ENCODE measurements around the gene G3BP1. TPM values are rescaled to one million over a fixed set of nuclear protein-coding genes. Genes with fewer than 3 reads are reported as not detected.
A peak's percentile ranks its signal among the peaks of the same experiment; 100 is the strongest.

The G3BP1 gene
- total and polyA plus RNA-seq, 9 of the 15 experiments (the other 6 are each of a cell fraction or from before 2014, with no cell fraction given): 54.7 to 264 (median 105) TPM

DNA sequence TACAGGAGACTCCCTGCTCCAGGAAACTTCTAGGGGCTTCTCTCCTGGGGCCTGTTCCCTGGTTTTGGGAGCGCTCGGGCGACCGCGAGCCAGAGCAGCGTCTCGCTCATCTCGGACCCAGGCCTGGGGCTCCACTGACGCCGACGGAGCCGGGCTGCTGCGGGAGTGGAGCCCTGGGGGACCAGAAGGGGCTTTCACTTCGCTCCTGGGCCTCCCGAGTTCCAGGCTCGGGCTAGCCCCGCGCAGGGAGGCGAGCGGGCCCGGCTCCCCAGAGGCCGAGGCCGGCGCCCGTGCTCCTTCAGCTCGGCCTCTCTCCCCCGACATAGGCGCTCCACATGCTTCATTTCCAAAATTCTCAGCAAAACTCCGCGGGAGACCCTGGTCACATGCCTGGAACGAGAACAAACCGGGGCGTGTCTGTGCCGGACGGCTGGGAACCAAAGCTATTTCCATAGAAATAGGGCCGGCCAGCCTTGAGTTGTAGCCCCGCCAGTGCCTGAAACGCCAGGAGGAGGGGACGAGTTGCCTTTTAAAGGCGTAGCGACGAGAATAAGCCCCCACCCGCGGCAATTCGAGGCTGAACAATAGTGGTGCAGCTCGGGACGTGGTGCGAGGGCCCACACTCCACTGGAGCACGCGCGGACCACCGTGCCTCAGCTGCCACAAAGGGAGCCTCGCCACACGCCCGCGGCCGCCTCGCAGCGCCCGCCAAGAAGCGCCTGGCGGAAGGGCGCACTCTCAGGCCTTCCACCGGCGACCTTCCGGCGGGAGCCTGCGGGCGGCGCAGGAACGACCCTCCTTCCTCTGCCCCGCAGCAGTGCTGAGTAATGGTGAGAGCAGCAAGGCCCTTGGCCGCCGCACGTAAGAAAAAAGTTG lies 1.1 kb upstream of the G3BP1 start (continued):
- TF ChIP-seq, protein P1, sequence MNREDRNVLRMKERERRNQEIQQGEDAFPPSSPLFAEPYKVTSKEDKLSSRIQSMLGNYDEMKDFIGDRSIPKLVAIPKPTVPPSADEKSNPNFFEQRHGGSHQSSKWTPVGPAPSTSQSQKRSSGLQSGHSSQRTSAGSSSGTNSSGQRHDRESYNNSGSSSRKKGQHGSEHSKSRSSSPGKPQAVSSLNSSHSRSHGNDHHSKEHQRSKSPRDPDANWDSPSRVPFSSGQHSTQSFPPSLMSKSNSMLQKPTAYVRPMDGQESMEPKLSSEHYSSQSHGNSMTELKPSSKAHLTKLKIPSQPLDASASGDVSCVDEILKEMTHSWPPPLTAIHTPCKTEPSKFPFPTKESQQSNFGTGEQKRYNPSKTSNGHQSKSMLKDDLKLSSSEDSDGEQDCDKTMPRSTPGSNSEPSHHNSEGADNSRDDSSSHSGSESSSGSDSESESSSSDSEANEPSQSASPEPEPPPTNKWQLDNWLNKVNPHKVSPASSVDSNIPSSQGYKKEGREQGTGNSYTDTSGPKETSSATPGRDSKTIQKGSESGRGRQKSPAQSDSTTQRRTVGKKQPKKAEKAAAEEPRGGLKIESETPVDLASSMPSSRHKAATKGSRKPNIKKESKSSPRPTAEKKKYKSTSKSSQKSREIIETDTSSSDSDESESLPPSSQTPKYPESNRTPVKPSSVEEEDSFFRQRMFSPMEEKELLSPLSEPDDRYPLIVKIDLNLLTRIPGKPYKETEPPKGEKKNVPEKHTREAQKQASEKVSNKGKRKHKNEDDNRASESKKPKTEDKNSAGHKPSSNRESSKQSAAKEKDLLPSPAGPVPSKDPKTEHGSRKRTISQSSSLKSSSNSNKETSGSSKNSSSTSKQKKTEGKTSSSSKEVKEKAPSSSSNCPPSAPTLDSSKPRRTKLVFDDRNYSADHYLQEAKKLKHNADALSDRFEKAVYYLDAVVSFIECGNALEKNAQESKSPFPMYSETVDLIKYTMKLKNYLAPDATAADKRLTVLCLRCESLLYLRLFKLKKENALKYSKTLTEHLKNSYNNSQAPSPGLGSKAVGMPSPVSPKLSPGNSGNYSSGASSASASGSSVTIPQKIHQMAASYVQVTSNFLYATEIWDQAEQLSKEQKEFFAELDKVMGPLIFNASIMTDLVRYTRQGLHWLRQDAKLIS (CRISPR knock-in tag; IDR thresholded peaks at IDR 0.05): peak; percentile 94
- TF ChIP-seq, protein P2, sequence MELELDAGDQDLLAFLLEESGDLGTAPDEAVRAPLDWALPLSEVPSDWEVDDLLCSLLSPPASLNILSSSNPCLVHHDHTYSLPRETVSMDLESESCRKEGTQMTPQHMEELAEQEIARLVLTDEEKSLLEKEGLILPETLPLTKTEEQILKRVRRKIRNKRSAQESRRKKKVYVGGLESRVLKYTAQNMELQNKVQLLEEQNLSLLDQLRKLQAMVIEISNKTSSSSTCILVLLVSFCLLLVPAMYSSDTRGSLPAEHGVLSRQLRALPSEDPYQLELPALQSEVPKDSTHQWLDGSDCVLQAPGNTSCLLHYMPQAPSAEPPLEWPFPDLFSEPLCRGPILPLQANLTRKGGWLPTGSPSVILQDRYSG (tag; conservative IDR thresholded peaks at IDR 0.05; ENCODE audit: low read depth): 0 out of 2 replicates have a peak, but pooled peaks have one; percentile 32
- TF ChIP-seq DDX20 (tag; IDR thresholded peaks at IDR 0.05; ENCODE audit: low read depth): no peak
- no peak for TF ChIP-seq HNRNPK (IDR thresholded peaks at IDR 0.05; ENCODE audit: low read depth, low read length, poor library complexity, severe bottlenecking)
- TF ChIP-seq SP2 (IDR thresholded peaks at IDR 0.05; ENCODE audit: extremely low read depth, low read depth, low read length, poor library complexity, severe bottlenecking): no peak
- no peak for TF ChIP-seq RBM15 (IDR thresholded peaks at IDR 0.05; ENCODE audit: insufficient read depth, low read length)
- TF ChIP-seq ZNF175 (CRISPR knock-in tag; IDR thresholded peaks at IDR 0.05; ENCODE audit: low read depth): peak; percentile 70; the same call in 1 of the 2 replicates
- TF ChIP-seq, protein P3, sequence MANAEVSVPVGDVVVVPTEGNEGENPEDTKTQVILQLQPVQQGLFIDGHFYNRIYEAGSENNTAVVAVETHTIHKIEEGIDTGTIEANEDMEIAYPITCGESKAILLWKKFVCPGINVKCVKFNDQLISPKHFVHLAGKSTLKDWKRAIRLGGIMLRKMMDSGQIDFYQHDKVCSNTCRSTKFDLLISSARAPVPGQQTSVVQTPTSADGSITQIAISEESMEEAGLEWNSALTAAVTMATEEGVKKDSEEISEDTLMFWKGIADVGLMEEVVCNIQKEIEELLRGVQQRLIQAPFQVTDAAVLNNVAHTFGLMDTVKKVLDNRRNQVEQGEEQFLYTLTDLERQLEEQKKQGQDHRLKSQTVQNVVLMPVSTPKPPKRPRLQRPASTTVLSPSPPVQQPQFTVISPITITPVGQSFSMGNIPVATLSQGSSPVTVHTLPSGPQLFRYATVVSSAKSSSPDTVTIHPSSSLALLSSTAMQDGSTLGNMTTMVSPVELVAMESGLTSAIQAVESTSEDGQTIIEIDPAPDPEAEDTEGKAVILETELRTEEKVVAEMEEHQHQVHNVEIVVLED (CRISPR knock-in tag; IDR thresholded peaks at IDR 0.05): peak; percentile 57
- TF ChIP-seq, protein P4, sequence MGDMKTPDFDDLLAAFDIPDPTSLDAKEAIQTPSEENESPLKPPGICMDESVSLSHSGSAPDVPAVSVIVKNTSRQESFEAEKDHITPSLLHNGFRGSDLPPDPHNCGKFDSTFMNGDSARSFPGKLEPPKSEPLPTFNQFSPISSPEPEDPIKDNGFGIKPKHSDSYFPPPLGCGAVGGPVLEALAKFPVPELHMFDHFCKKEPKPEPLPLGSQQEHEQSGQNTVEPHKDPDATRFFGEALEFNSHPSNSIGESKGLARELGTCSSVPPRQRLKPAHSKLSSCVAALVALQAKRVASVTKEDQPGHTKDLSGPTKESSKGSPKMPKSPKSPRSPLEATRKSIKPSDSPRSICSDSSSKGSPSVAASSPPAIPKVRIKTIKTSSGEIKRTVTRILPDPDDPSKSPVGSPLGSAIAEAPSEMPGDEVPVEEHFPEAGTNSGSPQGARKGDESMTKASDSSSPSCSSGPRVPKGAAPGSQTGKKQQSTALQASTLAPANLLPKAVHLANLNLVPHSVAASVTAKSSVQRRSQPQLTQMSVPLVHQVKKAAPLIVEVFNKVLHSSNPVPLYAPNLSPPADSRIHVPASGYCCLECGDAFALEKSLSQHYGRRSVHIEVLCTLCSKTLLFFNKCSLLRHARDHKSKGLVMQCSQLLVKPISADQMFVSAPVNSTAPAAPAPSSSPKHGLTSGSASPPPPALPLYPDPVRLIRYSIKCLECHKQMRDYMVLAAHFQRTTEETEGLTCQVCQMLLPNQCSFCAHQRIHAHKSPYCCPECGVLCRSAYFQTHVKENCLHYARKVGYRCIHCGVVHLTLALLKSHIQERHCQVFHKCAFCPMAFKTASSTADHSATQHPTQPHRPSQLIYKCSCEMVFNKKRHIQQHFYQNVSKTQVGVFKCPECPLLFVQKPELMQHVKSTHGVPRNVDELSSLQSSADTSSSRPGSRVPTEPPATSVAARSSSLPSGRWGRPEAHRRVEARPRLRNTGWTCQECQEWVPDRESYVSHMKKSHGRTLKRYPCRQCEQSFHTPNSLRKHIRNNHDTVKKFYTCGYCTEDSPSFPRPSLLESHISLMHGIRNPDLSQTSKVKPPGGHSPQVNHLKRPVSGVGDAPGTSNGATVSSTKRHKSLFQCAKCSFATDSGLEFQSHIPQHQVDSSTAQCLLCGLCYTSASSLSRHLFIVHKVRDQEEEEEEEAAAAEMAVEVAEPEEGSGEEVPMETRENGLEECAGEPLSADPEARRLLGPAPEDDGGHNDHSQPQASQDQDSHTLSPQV (IDR thresholded peaks at IDR 0.05): peak; percentile 91
- TF ChIP-seq, protein P5, sequence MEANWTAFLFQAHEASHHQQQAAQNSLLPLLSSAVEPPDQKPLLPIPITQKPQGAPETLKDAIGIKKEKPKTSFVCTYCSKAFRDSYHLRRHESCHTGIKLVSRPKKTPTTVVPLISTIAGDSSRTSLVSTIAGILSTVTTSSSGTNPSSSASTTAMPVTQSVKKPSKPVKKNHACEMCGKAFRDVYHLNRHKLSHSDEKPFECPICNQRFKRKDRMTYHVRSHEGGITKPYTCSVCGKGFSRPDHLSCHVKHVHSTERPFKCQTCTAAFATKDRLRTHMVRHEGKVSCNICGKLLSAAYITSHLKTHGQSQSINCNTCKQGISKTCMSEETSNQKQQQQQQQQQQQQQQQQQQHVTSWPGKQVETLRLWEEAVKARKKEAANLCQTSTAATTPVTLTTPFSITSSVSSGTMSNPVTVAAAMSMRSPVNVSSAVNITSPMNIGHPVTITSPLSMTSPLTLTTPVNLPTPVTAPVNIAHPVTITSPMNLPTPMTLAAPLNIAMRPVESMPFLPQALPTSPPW (CRISPR knock-in tag; IDR thresholded peaks at IDR 0.05): peak; percentile 41
- TF ChIP-seq ARID1B (IDR thresholded peaks at IDR 0.05): peak; percentile 52; the same call in 1 of the 2 replicates
- TF ChIP-seq MAFK (IDR thresholded peaks at IDR 0.05; ENCODE audit: low read length): peak; percentile 50; the same call in 1 of the 2 replicates

All from K562 (cell line).